HCT116 (cell line): Measurements from ENCODE around the gene ZNF579. TPM values are rescaled to one million over a fixed set of nuclear protein-coding genes. Genes with fewer than 3 reads are reported as not detected.

Experiments used
- ATAC-seq: fragments of 200-7000 bp; cut with Tn5 transposase; 2 replicates; pipeline ENCODE4 v1.9.1; 2020; ENCODE audit warnings: mild to moderate bottlenecking, moderate library complexity
- BruUV-seq: library from RNA; stranded (reverse); fragments of 400-500 nt; replicated peaks from 2 replicates; lab custom pipeline; 2021; lab: Mats Ljungman, UMichigan
- CTCF ChIA-PET: fragments of 300-600 bp; sonication (Branson Sonifier 250); formaldehyde crosslinking; loops from one replicate; lab custom pipeline; 2021; ENCODE audit warnings: antibody characterized with exemption; lab: Charles Lee
- POLR2A ChIA-PET: fragments of 300-600, 350-600 bp; sonication (Branson Sonifier 250); formaldehyde crosslinking; loops from one replicate; lab custom pipeline; 2021; ENCODE audit warnings: antibody characterized with exemption; lab: Charles Lee
- RAD21 ChIA-PET, 2 experiments: fragments of 300-600 bp; sonication (Branson Sonifier 250); formaldehyde crosslinking; loops; one replicate each; lab custom pipeline; 2023; ENCODE audit warnings: low total read pairs in 2 of 2; ENCODE audit not compliant: uncharacterized antibody in 2 of 2, unreplicated experiment in 2 of 2, low non-redundant PET in 1 of 2; lab: Charles Lee
- DNase-seq: peaks from one replicate; pipeline ENCODE4 v3.0.0-alpha.2; 2010; ENCODE audit warnings: low read depth, low spot score
- H2AFZ ChIP-seq: fragments of 200-600 bp; shearing (Covaris generic), sonication (generic); 2 replicates; pipeline ENCODE4 v1.6.1; 2017; ENCODE audit warnings: low read depth, mixed run types, mixed read lengths, antibody characterized with exemption, low read length; ENCODE audit not compliant: poor library complexity, severe bottlenecking
- H3K27ac ChIP-seq: 2 replicates; pipeline ENCODE4 v1.5.1; 2012; ENCODE audit warnings: low read depth, low read length
- H3K27me3 ChIP-seq: fragments of 200-600 bp; sonication (generic); 2 replicates; pipeline ENCODE4 v1.6.1; 2016; ENCODE audit warnings: mixed run types, low read length, mixed read lengths; ENCODE audit not compliant: insufficient read depth
- H3K36me3 ChIP-seq, 2 experiments: fragments of 200-500 bp in 1 of 2; fragments of 200-600 bp in 1 of 2; sonication (Bioruptor generic) in 1 of 2; sonication (generic) in 1 of 2; 2 replicates each; pipeline versions ENCODE4 v1.5.1 to v1.6.1; 2014 to 2016; ENCODE audit warnings: low read length in 2 of 2, inconsistent platforms in 1 of 2, mixed read lengths in 1 of 2, mixed run types in 1 of 2; ENCODE audit not compliant: insufficient read depth in 2 of 2, control insufficient read depth in 1 of 2
- H3K4me1 ChIP-seq, 2 experiments: fragments of 200-600 bp in 1 of 2; sonication (generic) in 1 of 2; 2 replicates each; pipeline versions ENCODE4 v1.5.1 to v1.6.1; 2012 to 2017; ENCODE audit warnings: low read length in 2 of 2, inconsistent platforms in 1 of 2, mild to moderate bottlenecking in 1 of 2, mixed read lengths in 1 of 2, mixed run types in 1 of 2, moderate library complexity in 1 of 2; ENCODE audit not compliant: insufficient read depth in 2 of 2, control insufficient read depth in 1 of 2
- H3K4me2 ChIP-seq: fragments of 200-600 bp; sonication (generic); 2 replicates; pipeline ENCODE4 v1.6.1; 2017; ENCODE audit warnings: mixed run types, low read length, mixed read lengths
- H3K4me3 ChIP-seq, 2 experiments: fragments of 200-600 bp in 1 of 2; sonication (generic) in 1 of 2; replicated peaks in 1 of 2; 2 replicates each; pipeline ENCODE4 v1.5.1; 2011 to 2016; ENCODE audit warnings: low read length in 2 of 2, control low read depth in 1 of 2, low read depth in 1 of 2, mild to moderate bottlenecking in 1 of 2, mixed read lengths in 1 of 2, mixed run types in 1 of 2
- H3K79me2 ChIP-seq: fragments of 200-600 bp; sonication (generic); 2 replicates; pipeline ENCODE4 v1.6.1; 2017; ENCODE audit warnings: mild to moderate bottlenecking, mixed run types, low read length, moderate library complexity, mixed read lengths; ENCODE audit not compliant: insufficient read depth
- H3K9ac ChIP-seq: fragments of 200-600 bp; sonication (generic); 2 replicates; pipeline ENCODE4 v1.6.1; 2016; ENCODE audit warnings: low read length, mixed read lengths
- H3K9me2 ChIP-seq: fragments of 200-600 bp; sonication (generic), shearing (Covaris generic); 2 replicates; pipeline ENCODE4 v1.6.1; 2017; ENCODE audit warnings: mixed run types, mild to moderate bottlenecking, moderate library complexity; ENCODE audit not compliant: insufficient read depth
- H3K9me3 ChIP-seq, 2 experiments: fragments of 200-500 bp in 1 of 2; fragments of 200-600 bp in 1 of 2; sonication (Bioruptor generic) in 1 of 2; sonication (generic) in 1 of 2; 2 replicates each; pipeline ENCODE4 v1.6.1; 2014 to 2017; ENCODE audit warnings: low read length in 2 of 2, mixed read lengths in 2 of 2, inconsistent platforms in 1 of 2, low read depth in 1 of 2, mild to moderate bottlenecking in 1 of 2, mixed run types in 1 of 2, moderate library complexity in 1 of 2; ENCODE audit not compliant: control insufficient read depth in 1 of 2, insufficient read depth in 1 of 2
- H4K20me1 ChIP-seq: fragments of 200-600 bp; sonication (generic), shearing (Covaris generic); 2 replicates; pipeline ENCODE4 v1.6.1; 2017; ENCODE audit warnings: mixed run types, mild to moderate bottlenecking, moderate library complexity; ENCODE audit not compliant: insufficient read depth
- ATF3 ChIP-seq: IDR thresholded peaks from 2 replicates; pipeline ENCODE4 v1.6.1; 2012
- CBX3 ChIP-seq: IDR thresholded peaks from 2 replicates; pipeline ENCODE4 v1.6.1; 2012; ENCODE audit warnings: low read depth
- CTCF ChIP-seq, 3 experiments: fragments of 200-600 bp in 1 of 3; sonication (generic) in 1 of 3; IDR thresholded peaks in 2 of 3; conservative IDR thresholded peaks in 1 of 3; 2 replicates each; pipeline ENCODE4 v1.5.1; 2012 to 2017; ENCODE audit warnings: low read depth in 2 of 3, low read length in 2 of 3, antibody characterized with exemption in 1 of 3, borderline replicate concordance in 1 of 3, control low read depth in 1 of 3, mild to moderate bottlenecking in 1 of 3, mixed read lengths in 1 of 3, mixed run types in 1 of 3, moderate library complexity in 1 of 3; ENCODE audit not compliant: insufficient read depth in 1 of 3
- EGR1 ChIP-seq: IDR thresholded peaks from 2 replicates; pipeline ENCODE4 v1.6.1; 2012; ENCODE audit warnings: low read depth
- ELF1 ChIP-seq: IDR thresholded peaks from 2 replicates; pipeline ENCODE4 v1.6.1; 2012; ENCODE audit warnings: low read depth, borderline replicate concordance
- EZH2 ChIP-seq: fragments of 200-600 bp; sonication (generic); IDR thresholded peaks from 2 replicates; pipeline ENCODE4 v1.6.1; 2017; ENCODE audit warnings: antibody characterized with exemption, mixed run types
- FOSL1 ChIP-seq: IDR thresholded peaks from 2 replicates; pipeline ENCODE4 v1.6.1; 2012; ENCODE audit warnings: low read depth
- JUND ChIP-seq: IDR thresholded peaks from 2 replicates; pipeline ENCODE4 v1.6.1; 2012
- MAX ChIP-seq: IDR thresholded peaks from 2 replicates; pipeline ENCODE4 v1.6.1; 2012
- POLR2A ChIP-seq: IDR thresholded peaks from 2 replicates; pipeline ENCODE4 v1.7.0; 2011; ENCODE audit warnings: borderline replicate concordance; ENCODE audit not compliant: insufficient read depth, insufficient read length; ENCODE audit errors: extremely low read depth
- RAD21 ChIP-seq: IDR thresholded peaks from 2 replicates; pipeline ENCODE4 v1.6.1; 2012; ENCODE audit warnings: low read depth, mild to moderate bottlenecking
- REST ChIP-seq: IDR thresholded peaks from 2 replicates; pipeline ENCODE4 v1.6.1; 2012; ENCODE audit warnings: low read depth
- SIN3A ChIP-seq: IDR thresholded peaks from 2 replicates; pipeline ENCODE4 v1.6.1; 2012; ENCODE audit warnings: low read depth
- SRF ChIP-seq: IDR thresholded peaks from 2 replicates; pipeline ENCODE4 v1.6.1; 2012; ENCODE audit warnings: low read depth
- TCF7L2 ChIP-seq: IDR thresholded peaks from 2 replicates; pipeline ENCODE4 v1.7.0; 2011; ENCODE audit warnings: borderline replicate concordance, inconsistent platforms; ENCODE audit not compliant: insufficient read depth, insufficient read length; ENCODE audit errors: extremely low read depth
- YY1 ChIP-seq: IDR thresholded peaks from 2 replicates; pipeline ENCODE4 v1.6.1; 2011; ENCODE audit warnings: low read length, low read depth, moderate library complexity, mild to moderate bottlenecking; ENCODE audit not compliant: insufficient replicate concordance; ENCODE audit errors: extremely low read depth
- ZFX ChIP-seq: fragments of 450-650 bp; IDR thresholded peaks from 2 replicates; pipeline ENCODE4 v1.6.1; 2017
- ZNF274 ChIP-seq: fragments of 200-500 bp; sonication (Bioruptor generic); IDR thresholded peaks from 2 replicates; pipeline ENCODE4 v1.6.1; 2014; ENCODE audit warnings: mild to moderate bottlenecking, low read depth, low read length, inconsistent platforms
- intact Hi-C: fragments of 100-400 bp; cut with micrococcal nuclease; formaldehyde crosslinking; loops from 2 replicates; pipeline ENCODE4 v1.10.0; 2022
- total RNA-seq: library from RNA; stranded (reverse); gene quantifications from one replicate; pipeline ENCODE4 v1.2.1, GENCODE V29; 2021; ENCODE audit not compliant: unreplicated experiment
- TF ChIP-seq, protein P1 (sequence below): IDR thresholded peaks from 2 replicates; pipeline ENCODE4 v1.6.1; 2011; ENCODE audit warnings: mild to moderate bottlenecking, low read length, moderate library complexity; ENCODE audit not compliant: insufficient replicate concordance; ENCODE audit errors: extremely low read depth

The ZNF579 gene
- total RNA-seq, 1 experiment from 2014 or later = 24.1 TPM

GRCh38 chr19:55611983-55612645, 31.5 kb upstream of the ZNF579 start:
- Histone ChIP-seq H3K9me3 (no peaks in the 10 kb centered on the region), H3K79me2 (peaks cover 37% of the 10 kb centered on the region), H3K9ac (no peak overlapping the region), H3K27me3 (no peaks in the 10 kb centered on the region), H2AFZ (no peak overlapping the region), H3K36me3 (peaks cover 6 to 18% of the 10 kb centered on the region in 2 experiments; a peak in 3 of 4 replicates), H4K20me1 (no peaks in the 10 kb centered on the region), H3K4me2 (no peak overlapping the region), H3K4me1 (peaks cover 0 to under 1% of the 10 kb centered on the region in 2 experiments; a peak in 1 of 4 replicates), H3K4me3 (no peak overlapping the region), H3K27ac (no peak overlapping the region), H3K9me2 (no peaks in the 10 kb centered on the region)
- DNase-seq (no peak), ATAC-seq (no peak)
- TF ChIP-seq POLR2A = no peak
- no peak for TF ChIP-seq REST
- TF ChIP-seq, protein P1, sequence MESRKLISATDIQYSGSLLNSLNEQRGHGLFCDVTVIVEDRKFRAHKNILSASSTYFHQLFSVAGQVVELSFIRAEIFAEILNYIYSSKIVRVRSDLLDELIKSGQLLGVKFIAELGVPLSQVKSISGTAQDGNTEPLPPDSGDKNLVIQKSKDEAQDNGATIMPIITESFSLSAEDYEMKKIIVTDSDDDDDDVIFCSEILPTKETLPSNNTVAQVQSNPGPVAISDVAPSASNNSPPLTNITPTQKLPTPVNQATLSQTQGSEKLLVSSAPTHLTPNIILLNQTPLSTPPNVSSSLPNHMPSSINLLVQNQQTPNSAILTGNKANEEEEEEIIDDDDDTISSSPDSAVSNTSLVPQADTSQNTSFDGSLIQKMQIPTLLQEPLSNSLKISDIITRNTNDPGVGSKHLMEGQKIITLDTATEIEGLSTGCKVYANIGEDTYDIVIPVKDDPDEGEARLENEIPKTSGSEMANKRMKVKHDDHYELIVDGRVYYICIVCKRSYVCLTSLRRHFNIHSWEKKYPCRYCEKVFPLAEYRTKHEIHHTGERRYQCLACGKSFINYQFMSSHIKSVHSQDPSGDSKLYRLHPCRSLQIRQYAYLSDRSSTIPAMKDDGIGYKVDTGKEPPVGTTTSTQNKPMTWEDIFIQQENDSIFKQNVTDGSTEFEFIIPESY = no peak
- TF ChIP-seq MAX = no peak
- no peak for TF ChIP-seq SIN3A
- no peak for TF ChIP-seq EGR1
- TF ChIP-seq RAD21 = no peak
- TF ChIP-seq JUND = no peak
- no peak for TF ChIP-seq YY1
- TF ChIP-seq TCF7L2 = no peak
- TF ChIP-seq ELF1 = no peak
- TF ChIP-seq EZH2 = no peak
- no peak for TF ChIP-seq ZFX
- no peak for TF ChIP-seq ZNF274
- TF ChIP-seq CBX3 = no peak
- TF ChIP-seq CTCF (IDR thresholded peaks at IDR 0.05 in 2 of 3, conservative IDR thresholded peaks at IDR 0.05 in 1 of 3; ENCODE audit: borderline replicate concordance in 1 of 3, insufficient read depth in 1 of 3, low read depth in 2 of 3, low read length in 2 of 3) = no peak
- no peak for TF ChIP-seq ATF3
- no peak for TF ChIP-seq FOSL1
- TF ChIP-seq SRF = no peak
- BruUV-seq = no TSS peak
- CTCF ChIA-PET = no interaction called here
- intact Hi-C loops = no loop called here
- RAD21 ChIA-PET = no interaction called here
- POLR2A ChIA-PET = no interaction called here
